Stimulated activated CD8-positive, alpha-beta memory T cell treated with anti-CD3 and anti-CD28 coated beads, Interleukin-2, amount 100 ng/mL, for 48 hours (primary cell): ENCODE measurements around the gene SSC5D.
"Not testable (repeated sequence)": the region's sequence is repeated elsewhere in the genome, so short reads cannot be mapped to it uniquely, and the experiment has no call there.

Experiments used
- DNase-seq, 2 donors: peaks; one replicate each; pipeline ENCODE4 v3.0.0-alpha.2; 2020; ENCODE audit warnings: low read depth in 2 of 2

SSC5D gene

DNA sequence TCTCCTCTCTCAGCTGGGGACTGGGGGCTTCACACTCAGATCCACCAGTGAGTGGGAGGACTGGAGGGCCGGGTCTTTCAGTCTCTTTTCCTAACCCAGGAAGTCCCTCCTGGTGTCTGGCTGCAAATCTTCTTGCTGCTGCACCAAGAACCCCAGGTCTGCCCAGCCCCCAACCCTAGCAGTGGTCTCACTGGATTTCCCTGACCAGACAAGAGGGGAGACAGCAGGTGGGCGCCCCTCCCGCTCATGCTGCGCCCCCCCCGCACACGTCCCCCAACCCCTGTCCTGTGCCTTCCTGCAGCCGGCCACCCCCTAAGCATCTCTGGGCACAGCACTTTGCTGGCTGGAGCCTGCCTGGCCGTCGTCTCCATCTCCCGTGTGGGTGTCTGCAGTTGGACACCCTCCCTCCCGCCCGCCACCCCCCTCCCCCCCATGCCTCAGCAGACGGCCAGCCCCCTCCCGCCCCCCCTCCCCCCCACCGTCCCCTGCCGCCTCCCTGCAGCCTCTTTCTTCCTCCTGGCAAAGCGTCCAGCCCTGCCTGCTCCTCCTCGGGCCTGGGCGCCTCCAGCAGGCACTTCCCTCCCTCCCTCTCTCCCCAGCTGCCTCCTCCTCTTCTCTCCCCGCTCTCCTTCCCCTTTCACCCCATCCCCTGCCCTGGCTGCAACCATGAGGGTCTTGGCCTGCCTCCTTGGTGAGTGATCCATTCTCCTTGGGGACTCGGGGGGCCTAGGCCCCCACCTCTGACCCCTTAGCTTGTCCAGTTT, at the start of gene SSC5D:
TSS of gene SSC5D (plus strand) at position 513 of the 764 bp plus-strand sequence. CDS start at position 667, 154 bp downstream.
- DNase-seq = no peak

DNA sequence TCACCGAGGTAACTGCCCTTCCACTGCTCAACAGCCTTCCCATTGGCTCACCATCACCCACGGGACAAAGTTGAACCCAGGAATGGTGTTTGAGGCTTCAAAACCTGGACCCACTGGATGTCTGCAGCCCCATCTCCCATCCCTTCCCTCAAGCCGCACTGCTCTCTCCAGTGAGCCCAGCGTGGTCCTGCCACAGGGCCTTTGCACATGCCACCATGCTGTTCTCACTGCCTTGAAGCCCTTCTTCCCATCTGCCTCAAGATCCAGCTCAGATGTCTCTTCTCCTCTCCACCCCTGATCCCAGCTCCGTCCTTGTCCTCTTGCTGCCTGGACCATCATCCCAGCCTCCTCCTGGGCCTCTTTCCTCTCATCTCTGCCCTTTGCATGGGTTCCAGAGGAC, 49.2 kb upstream of the SSC5D start:
- DNase-seq = no peak

DNA sequence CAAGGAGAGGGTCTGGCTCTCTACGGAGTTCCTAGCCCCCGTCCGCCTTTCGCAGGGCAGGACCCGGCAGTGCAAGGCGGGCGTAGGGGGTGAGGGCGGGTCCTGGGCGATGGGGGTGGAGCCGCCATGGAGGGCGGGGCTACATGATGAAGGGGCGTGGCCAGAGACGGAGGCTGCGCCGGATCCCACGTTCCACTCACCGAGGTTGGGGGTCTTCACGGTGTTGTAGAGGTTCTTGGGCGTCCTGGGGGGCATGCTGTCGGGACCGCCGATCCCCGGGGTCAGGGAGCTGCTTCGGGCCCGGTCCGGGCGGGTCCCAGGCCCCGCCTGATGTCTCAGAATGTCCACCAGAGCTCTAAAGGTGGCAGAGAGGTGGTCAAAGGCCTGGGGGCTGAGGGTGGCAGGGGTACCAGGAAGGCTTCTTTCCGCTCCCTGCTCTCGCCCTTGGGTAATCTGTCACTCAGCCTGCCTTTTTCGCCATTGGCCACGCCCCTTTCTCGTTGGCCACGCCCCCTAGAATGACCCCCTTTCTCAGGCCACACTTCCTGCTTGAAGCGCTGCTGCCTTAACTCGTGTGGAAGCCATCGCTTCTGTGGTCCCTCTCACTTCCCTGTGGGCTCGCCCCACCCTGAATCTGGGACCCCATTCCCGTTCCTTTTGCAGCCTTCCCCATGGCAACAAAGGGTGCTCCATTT, 47.7 kb upstream of the SSC5D start:
- DNase-seq = peak in 1 of 2 donors; percentile 27

DNA sequence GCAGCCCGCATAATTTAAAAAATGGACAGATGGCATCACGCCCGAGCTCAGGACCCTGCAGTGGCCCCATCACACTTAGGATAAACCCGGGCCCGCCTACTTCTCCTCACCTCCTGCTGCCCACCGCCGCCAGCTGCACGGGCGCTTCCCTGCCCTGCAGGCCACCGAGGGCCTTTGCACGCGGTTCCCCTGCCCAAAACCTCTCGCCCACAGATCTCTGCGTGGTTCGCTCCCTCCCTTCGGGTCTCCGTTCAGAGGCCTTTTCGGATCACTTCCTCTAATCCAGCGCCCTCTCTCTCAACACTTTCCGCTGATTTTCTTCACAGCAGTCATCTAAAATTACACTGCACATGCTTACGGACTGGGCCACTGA, 46.9 kb upstream of the SSC5D start:
- DNase-seq = no peak

DNA sequence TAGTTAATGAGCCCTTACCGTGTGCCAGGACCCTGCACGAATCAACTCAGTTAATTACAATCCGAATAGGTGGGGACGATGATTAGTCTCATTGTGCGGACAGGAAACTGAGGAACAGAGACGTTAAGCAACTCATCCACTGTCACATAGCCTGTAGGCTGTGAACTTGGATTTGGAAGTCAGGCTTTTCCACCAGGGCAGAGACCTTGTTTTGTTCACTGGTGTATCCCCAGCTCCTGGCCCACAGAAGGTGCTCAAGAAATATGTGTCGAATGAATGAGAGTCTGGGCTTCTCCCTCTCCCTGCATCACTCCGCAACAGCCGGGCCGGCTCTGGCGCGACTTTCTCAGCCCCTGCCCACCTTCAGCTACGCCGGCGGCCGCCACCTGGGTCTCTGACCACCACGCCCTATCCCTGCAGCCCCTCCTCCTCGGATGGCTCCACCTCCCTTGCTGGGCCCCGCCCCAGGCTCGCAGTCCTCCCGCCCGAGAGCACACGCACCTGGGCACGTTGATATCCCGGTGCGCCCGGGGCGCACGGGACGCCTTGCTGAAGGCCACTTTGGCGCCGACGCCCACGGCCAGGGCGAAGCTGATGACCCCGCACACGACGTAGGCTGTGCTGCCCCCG, 46.4 kb upstream of the SSC5D start:
- DNase-seq = no peak

DNA sequence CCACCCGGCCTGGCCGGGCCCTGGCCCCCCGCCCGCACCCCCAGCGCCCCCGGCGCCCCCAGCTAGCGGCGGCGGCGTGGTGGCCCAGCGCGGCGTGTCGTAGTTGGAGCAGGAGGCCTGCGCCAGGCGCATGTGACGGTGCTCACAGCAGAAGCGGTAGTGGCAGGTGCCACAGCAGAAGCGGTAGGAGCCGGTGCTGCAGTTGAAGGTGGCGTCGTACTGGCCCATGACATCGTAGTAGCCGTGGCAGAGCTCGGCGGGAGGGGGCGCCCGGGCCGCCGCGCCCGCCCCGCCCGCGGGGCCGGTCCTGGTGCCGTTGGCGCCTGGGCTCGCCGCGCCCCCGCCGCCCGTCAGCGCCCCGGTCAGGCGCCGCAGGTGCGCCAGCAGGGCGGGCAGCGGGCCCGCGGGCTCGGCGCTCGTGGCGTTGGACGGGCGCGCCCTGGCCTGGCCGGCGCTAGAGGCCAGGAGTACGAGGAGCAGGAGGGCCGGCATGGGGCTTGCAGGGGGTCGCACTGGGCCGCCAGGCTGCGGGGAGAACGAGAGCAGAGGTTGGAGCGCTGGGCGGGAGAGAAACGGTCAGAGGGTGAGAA, 45.8 kb upstream of the SSC5D start:
- DNase-seq = no peak

DNA sequence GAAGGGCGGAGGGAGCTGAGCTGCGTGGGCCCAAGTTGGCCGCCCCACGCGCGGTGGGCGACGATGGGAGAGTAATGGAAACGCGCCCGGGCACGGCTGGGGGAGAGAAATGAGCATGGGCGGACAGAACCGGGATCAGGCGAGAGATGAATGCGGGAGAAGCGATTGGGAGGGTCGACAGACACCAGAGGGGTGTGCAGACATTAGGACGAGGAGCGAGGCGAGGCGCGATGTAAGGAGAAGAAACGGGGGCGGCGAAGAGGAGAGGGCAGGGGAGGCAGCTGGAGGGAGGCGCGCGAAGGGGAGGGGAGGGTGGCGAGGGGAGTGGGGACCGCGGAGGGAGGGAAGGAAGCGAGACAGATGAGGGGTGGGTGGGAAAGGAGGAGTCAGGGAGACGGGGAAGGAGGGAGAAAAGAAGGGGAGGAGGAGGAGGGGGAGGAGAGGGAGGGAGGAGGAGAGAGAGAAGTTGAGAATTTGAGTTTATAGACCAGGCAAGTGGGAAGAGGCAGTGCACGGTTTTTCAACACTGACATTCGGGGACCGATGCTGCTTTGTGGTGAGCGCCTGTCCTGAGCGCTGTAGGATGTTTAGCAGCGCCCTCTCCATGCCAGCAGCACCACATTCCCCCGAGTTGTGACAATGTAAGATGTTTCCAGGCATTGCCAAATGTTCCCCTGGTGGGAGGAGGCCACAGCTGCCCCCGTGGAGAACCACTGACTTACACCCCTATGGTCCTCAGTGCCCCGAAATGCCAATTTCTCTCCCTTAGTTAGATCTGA, 45.0 kb upstream of the SSC5D start, which contains the start of gene SHISA7:
TSS of gene SHISA7 (minus strand) at position 256 of the 779 bp plus-strand sequence. CDS start 437 bp downstream, outside the sequence.
- no peak for DNase-seq

DNA sequence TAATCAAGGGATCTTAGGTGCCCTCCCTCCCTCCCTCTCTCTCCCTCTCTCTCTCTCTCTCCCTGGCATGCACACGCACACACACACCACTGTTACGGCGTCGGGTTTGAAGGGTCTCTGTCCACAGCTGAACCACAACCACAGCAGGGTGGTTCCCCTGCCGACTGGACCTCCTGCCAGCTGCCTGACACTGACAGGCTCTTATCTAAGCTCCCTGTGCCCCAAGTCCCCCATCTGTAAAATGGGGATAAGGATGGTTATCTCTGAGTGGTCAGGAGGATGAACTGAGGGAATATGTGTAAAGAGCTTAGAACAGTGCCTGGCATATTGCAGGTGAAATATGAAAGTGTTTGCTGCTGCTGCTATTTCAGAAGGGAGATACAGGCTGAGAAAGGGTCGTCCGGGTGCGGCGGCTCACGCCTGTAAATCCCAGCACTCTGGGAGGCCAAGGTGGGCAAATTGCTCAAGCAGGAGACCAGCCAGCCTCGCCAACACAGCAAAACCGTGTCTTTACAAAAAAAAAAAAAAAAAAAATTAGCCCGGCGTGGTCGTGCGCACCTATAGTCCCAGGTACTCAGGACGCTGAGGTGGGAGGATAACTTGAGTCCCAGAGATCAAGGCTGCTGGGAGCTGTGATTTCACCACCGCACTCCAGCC, 44.3 kb upstream of the SSC5D start:
- no peak for DNase-seq

DNA sequence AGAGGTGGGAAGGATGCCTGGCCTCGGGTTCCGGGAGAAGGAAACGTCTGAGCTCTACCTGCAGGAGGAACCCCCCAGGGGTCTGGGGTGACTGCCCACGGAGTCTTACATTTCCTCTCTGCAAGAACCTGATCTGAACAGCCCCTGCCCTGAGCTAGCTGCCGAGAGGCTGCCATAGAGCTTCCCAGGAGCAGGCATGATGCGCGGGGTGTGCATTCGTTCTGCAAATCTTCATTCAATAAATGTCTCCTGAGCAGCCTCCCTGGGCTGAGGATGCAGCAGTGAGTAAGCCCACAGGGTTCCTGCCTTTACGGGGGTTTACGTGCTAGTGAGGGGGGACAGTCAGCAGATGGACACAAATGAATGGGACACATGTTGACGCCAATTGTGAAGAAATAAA, 43.6 kb upstream of the SSC5D start:
- DNase-seq = no peak

DNA sequence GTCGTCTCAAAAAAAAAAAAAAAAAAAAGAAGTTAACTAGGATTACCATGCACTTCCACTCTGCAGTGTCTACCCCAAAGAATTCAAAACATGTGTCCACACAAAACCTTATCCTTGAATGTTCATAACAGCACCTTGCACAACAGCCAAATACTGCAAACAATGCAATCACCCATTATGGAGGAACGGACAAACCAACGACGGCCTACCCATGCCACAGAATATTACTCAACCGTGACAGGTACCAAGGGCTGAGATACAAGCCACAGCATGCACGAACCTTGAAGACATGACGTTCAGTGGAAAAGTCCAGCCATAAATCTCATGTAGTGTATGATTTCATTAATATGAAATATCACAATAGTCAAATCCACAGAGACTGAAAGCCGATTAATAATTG, 42.2 kb upstream of the SSC5D start:
- DNase-seq = no peak

DNA sequence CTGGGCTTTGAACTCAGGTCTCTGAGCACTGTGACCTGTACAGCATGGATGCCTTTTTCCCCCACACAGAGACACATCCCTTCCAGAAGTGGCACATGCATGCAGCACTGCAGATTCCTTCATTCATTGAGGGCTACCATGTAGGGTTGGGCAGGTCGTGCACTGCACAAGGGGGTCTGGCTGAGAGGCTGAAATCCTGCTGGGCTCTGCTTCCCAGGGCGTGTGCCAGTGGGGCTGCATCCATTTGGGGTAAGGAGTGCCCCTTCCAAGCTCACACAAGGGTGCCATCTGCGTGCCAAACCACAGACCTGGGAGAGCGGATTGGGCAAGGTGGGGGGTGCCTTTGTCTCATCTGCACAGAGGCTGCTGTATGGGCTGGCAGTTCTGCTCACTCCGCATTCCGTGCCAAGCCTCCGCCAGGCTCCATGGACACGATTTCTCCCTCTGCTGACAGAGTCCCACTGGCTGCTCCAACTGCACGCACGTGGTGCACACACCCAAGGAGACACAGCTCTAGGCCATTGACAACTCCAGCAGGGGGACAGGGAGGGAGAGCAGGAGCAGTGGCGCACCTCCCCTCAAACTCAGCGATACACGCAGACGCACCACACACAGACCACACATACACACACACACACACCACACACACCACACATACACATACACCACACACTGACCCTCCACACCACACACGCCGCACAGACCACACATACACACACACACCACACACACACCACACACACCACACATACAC, 40.6 kb upstream of the SSC5D start:
- DNase-seq = no peak

DNA sequence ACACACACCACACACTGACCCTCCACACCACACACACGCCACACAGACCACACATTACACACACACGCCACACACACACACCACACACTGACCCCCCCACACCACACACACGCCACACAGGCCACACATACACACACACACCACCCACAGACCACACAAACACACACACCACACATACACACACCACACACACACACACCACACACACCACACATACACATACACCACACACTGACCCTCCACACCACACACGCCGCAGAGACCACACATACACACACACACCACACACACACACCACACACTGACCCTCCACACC, 40.1 kb upstream of the SSC5D start:
- DNase-seq = not testable (repeated sequence)

DNA sequence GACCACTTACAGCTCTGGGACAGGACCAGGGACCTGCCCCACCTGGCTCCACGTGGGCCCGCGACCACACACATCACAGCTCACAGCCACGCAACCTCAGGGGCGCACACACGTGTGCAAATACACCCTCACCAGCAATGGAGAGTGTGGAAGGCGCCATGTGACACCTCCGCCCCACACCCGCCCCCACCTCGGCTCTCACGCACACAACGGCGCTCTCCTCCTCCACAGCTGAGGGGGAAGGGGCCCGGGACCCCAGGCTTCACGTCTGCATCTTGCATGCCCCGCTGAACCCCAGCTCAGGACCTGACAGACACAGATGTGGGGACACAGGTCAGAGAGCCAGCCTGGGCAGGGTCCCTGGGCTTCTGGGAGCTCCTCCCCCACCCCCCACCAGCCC, 38.8 kb upstream of the SSC5D start:
- DNase-seq = no peak

DNA sequence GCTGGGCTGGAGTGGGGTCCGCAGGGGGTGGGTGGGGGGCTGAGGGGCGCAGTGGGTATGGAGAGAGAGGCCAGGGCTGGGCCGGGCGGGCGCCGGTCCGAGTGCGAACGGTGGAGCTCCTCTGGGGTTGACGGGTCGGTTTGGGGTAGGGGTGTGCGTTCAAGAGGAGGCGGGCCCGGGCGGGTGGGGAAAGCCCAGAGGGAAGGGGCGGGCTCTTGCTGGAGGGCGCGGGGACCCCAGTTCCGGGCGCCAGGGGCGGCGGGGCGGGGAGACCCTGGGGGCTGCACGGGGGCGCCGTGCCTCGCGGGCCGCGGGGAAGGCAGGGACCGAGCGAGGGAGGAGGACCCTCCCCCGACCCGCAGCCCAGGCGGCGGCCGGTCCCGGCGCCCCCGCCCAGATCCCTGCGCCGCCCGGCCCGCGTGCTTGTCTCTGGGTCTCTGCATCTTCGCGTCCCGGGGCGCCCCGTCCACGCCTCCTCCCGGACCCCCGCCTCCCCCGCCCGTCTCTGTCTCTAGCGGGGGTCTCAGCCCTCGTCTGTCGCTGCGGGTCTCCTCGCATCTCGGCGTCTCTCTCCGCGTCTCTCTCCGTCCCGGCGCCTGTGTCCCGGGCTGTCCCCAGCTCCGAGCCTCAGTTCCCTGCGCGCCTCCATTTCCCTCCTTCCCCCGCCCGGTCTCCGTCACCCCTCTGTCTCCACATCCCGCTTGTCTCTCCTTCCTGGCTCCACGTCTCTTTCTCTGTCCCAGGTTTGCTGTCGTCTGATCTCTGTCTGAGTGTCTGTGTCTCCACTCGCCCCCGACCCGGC, 36.9 kb upstream of the SSC5D start:
- no peak for DNase-seq

DNA sequence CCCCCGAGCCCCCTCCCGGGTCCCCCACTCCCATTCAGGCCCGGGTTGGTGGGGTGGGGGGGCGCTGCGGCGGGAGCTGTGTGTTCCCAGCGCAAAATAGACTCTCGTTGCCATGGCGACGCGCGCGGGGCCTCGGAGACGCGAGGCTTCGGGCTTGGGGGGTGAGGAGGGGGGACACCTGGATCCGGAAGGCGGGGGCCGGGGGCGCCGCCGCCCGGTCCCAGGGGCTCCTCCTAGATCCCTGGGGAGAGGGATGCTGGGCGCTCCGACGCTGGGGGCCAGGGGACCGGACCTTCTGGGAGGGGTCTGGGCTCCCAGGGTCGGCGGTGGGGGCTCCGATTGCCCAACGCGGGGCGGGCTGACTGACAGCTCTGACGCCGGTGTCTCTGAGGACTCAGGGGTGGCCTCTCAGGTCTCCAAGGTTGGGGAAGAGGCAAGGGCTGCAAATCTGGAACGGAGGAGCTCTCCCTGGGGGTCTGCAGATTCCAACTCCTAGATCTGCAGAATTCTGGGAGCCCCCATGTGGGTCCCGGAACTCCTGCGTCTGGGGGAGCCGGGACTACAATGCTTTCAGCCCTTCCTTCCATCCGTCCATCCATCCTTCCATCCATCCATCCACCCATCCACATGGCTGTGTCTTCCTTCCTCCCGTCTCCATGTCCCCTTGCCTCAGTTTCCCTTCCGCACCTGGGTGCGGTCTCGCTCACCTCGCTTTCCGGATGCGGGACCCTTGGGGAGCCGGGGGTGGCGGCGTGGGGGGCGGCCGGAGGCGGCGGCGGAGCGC, 36.1 kb upstream of the SSC5D start:
- DNase-seq = no peak

DNA sequence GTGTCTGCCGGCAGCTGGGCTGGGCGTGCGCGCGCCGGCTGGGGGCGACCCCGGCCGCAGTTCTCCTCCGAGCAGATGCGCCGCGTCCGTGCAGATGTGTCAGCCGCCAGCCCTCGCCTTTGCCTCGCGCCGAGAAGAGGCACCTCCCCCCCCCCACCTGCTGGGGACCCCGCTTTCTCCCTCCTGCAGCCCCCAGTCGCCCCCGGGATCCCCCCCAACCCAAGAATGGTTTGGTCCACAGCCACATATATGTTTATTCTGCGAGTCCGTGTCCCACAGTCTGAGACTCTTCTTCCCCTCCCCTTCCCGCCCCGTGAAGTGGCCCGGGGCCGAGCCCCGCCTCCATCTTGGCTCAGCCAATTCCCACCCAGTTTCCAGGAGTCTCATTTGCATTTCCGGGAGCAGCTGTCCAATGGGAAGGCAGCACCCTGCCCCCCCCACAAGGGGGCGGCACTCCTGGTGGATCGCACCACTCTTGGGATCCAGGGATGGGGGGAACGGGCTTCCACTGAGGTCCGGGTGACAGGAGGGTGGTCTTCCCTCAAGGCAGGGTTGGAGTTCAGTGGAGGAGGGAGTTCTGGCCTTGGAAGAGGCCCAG, 35.4 kb upstream of the SSC5D start:
- DNase-seq = peak in 1 of 2 donors; percentile 43

DNA sequence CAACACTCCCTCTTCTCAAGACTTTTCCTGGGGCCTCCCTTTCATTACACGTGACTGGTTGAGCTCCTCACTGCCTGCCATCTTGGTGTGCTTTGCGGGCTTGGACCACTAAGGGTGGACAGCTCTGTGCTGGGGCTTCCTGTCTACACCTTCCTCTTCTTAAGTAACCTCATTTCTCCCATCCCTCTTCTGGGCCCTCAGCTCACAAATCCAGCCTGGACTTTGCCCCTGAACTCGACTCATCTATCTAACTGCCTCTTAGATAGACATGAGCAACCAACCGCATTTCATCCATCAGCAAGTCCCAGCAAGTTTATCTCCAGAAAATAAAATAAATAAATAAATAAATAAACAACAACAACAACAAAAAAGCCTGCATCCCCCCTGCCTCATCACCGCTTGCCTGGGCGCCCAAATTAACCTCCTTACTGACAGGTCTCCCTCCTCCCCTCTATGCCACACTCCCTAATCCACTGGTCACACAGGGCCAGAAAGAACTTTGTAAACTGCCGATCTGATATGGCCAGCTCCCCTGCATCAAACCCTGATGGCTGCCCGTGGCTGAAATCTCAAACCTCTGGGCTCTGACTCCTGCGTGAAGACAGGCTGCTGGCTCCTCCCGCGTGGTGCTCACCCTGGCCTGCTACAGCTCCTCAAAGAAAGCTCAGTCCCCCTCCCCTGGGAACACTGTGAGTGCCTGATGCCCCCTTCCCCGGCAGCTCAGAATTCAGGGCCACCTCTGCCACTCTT, 34.5 kb upstream of the SSC5D start:
- no peak for DNase-seq

DNA sequence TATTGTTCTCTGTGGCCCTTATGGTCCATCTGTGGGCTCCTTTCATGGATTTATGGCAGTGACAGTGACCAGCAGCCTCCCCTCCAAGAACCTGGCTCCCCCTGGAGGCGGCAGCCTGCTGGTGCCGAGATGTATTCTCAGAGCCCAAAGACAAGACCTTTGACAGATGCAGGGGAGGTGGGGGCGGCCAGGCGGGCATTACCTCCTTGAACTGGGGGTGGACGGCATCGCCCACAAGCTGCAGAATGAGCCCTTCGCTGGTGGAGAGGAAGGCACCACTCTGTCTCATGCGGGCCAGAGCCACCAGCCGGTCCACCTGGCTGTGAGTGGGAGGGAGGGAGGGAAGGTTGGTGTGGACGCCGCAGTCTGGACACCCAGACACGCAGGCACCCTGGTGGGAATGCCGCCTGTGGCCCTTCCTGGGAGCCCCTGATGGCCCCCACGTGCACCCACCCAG, 33.4 kb upstream of the SSC5D start:
- DNase-seq = peak; percentile 28 to 43
